ENCODE data around the gene PNMA1.

PNMA1 gene

DNA sequence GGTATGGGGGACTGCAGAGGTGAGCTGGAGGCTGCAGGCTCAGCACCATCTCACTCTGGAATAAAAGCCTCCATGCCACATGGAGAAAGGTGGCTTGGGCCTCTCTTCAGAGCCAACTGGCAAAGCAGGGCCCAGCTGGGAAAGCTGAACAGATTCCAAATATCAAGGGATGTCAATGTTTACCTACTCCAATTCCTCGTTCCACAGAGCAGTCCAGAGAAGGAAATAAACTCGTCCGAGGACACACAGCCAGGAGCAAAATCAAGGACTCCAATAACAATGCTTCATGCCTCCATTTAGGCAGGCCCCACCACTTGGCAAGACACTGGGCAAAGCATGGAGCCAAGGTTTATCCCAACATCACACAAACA is 36.3 kb upstream of the PNMA1 start:
- no peak for DNase-seq (ENCODE audit: low read depth, low spot score)

DNA sequence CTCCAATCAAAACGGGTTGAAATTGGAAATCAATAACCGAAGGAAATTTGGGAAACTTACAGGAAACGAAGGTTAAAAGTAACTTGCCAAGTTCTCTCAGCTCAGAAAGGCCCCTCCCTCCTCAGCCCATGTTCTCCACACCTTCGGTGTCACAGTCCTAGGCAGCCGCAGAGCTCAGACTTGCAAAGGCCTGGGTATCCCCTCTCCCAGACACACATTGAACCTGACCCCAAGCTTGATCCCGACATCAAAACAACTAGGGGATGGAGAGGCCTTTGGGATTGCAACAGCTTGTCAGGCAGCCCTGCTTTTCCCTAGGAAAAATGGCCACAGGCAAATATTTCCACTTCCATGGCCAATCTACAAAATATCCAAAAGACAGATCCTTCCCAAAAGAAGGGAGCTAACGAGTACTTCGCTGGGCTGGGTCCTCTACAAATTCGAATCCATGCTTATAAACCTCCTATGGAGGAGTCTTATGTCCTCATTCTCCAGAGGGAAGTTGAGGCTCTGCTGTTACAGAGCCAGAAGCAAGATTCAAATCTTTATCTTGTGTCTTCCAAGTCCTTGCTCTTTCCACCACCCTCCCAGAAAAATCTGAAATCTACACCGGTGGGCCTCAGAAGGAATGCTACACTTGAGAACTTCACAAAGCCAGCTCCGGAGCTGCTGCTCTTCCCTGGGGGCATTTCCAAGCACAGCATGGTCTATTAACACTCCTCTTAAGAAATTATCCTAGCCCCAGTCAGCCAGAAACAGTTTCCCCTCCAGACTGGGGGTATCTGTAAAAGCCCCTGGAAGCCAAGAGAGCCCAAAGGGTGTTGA is 35.7 kb upstream of the PNMA1 start:
- DNase-seq (ENCODE audit: low read depth, low spot score) = no peak

DNA sequence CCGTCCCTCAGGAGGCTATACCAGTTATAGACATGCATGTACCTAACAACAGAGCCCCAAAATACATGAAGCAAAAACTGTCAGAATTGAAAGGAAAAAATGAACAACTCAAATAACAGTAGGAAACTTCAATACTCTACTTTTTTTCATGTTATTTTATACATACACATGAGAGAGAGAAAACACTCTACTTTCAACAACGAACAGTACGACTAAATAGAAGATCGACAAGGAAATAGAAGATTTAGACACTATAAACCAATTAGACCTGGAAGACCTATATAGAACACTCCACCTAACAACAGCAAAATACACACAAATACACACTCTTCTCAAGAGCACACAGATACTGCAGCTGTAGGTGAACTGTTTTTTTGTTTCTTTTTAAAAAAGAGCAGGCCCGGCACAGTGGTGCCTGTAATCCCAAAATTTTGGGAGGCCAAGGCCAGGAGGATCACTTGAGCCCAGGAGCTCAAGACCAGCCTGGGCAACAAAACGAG is 34.7 kb upstream of the PNMA1 start:
- no peak for DNase-seq (ENCODE audit: low read depth, low spot score)

DNA sequence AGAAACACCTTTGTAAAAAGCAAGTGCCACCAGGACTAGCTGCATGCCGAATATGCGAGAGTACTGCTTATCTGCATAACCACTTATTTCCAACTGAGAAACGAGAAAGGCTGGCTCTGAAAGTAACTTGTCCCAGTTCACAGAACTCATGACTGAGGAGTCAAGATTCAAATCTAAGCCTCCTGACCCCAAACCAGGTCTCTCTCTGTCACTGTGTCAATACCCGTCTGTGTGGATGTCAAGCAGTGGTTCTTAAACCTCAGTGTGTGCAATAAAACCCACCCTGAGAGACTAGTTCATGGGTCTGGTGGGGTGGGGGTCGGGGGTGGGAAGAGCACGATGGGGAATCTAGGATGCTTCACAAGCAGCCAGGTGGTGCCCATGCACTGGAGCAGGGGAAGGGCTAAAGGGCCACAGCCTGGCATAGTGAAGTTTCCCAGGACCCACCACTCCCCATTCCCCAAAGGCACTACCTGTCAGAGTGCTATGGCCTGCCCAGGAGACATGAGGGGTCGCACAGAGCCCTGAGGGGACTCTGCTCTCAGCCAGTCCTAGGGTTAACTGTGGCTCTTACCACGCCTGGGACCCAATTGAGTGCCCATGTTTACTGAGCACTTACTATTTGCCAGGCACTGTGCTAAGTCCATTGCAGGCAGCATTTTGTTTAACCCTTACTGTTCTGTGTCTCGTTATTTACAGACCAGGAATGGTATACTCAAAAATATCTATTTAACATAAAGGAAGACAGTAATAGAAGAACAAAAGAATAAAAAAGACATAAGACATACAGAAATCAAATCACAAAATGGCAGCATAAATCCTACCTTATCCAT is 33.4 kb upstream of the PNMA1 start:
- no peak for DNase-seq (ENCODE audit: low read depth, low spot score)

DNA sequence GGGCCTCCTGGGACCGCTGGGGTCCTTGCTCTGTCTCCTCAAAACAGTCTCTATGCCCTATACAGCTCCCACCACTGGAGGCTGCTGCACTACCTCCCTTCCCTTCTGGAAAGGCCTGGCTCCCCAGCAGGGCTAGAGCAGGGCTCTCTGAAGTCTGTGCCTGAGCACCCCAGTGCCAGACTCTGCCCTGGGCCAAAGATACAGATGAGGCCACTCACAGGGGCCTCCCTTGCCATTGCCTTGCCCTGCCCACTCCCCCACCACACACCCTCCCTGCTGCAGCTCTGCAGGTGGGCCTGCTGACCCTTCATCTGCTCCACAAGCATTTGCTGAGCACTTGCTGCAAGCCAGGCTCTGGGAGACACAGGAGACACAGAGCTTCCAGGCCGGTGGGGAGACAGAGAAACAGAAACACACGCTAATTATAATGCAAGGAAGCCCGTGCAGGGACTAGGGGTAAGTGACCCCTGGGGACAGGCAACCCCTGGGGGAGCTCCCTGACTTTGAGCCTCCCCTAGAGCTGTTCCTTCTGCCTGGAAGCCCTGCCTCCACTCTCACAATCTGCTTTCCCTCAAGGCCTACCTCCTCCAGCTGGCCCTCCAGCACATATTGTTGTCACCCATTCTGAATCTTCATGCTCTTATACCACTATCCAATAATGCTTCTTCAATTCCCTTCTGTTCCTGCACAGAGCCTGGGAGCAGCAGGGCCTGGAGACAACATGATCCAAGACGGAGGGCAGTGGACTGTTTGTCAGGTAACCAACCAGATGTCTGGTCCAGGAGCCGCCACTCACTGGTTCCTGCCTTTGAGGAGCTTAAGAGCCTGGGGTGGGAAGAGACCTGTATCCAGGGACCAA is 32.6 kb upstream of the PNMA1 start:
- no peak for DNase-seq (ENCODE audit: low read depth, low spot score)

DNA sequence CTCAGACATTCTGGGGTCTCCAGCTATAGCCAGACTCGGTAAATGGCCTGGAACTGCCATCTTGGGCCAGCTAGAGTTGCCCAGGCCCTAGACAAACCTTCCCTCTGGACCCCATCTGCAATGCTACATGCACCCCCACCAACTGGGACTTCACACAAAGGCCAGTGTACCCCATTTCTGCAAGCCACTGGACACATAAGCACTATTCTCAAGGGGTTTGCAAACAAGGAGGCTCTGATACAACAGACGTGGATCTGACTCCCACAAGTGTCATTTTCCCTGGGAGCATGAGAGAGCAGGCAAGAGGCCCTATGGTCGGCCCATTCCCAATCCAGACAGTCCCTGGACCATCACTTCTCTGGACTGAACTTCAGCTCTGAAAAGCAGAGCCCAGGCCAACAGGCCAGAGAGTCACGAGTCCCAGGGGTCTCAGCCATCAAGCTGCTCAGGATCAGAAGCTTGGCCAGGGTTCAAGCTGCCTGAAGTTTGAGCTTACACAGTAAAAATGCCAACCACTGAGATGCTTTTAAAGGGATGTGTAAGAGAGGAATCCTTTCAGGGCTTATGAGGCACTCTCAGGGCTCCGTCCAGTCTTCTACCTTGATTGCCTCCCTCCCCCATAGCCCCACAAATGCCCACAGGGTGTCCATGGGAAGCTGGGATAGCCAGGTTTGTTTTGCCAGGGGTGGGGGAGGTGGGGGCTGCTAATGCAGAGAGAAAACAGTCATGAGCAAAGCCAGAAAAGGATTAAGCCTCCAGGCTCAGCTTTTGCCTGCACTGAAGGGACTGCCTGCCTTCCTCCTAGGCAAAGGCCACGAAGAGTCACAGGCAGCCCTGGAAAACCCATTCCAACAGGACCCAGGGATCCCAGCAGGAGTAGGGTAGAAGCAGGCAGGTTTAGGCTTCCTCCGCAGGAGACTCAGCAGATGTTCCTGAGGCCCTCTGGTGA is 31.7 kb upstream of the PNMA1 start:
- DNase-seq (ENCODE audit: low read depth, low spot score) = no peak

DNA sequence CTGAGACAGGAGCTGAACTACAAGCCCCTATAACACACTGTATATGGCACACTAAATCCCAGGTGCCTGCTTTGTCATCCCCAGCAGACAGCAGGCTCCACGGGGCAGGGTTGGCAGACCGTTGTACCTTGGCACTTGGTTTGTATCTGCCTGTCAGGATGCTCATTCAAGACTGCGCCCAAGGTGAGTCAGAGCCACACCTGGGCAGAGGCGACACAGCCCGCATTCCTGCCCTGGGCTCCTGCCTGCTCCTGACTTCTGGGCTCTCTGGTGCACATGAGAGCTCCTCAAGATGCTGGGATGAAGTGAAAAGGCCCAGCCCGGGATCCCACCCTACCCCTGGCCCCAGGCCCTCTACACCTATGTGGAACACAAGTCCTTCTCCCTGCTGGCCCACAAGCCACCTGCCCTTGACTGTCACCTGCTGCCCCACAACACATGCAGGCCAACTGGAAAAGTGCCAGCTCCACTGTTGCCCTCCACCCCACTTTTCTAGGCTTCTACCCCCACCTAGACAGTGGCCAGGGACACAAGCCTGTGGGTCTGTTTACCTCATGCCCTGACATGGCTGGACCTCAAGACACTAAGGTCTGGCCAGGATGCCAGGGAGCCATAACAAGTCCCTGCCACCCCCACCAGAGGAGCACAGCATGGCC is 30.8 kb upstream of the PNMA1 start:
- DNase-seq (ENCODE audit: low read depth, low spot score) = no peak

DNA sequence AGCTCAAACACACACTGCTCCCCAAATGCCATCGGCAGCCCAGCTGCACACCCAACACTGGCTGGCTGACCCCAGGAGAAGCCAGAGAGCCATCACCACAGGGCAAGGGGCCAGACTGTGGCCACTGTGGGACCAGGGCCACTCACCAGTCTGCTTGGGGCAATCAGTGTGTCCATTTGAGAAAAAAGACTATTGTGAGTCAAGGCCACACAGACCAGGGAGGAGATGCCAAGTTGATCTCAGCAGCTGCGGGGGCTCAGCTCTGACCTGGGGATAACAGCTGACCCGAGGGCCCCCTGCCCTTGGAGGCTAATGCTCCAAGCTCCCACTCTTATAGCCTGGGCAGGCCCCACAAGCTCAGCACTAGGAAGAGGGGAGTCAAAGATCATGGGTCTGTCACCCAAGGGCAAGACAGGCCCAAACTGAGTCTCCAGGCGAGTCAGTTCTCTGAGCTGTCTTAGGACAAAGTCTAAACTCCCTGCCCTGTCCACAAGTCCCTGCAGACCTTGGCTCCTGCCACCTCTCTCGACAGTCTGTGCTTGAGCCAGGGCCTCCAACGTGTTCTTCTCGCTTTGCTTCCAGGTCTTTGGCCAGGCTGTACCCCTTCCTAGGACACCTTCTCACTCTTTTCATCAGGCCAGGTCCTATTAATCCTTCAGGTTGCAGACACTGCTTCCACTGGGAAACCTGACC is 30.1 kb upstream of the PNMA1 start:
- no peak for DNase-seq (ENCODE audit: low read depth, low spot score)

DNA sequence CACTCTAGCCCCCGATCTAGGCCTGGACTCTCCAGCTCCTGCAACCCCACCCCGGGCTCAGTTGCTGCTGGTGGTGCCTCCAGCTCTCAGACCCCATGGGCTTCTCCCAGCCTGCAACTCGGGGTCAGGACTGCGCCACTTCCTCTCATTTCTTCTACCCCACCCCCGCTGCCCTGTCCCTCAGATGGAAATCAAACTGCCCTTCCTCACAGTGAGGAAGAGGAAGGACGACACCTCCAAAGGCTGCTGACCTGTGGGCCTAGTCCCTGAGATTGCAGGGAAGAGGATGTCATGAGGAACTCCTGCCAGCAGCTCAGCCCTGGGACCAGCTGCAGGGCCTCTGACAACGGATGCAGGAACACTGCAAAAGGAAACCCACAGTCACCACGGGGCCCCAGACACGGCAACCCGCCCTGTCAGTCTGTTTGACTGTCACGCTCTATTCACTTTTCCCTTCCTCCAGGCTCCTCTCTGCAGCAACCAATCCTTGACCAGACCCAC is 29.3 kb upstream of the PNMA1 start:
- no peak for DNase-seq (ENCODE audit: low read depth, low spot score)

DNA sequence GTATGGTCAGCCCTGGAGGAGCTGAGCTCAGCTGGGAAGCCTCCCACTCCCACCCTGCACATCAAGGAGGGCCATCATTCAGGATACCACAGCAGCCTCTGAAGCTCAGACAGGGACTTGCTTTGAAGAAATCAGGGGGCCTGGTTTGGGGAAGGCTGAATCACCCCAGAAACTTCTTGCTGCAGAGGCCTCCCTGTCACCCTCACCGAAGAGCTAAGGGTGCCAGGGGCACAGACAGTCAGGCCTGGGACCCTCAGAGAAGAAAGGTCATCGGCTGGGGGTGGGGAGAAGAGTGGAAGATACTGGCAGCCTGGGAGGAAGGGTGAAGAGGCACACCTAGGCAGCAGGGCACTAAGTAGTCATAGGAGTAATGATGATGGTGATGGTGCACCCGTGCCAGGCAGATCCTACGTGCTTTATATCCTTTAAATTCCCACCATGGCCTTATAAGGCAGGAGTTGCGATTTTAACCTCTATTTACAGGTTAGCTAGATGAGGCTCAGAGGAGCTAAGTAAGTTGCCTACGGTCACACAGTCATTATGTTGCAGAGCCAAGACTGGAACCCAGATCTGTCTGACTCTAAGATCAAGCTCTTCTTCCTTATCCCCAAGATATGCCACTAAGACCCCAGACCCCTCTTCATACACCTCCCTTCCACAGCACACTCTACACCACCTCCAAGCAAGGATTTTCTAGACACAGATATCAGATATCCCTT is 28.5 kb upstream of the PNMA1 start:
- no peak for DNase-seq (ENCODE audit: low read depth, low spot score)

DNA sequence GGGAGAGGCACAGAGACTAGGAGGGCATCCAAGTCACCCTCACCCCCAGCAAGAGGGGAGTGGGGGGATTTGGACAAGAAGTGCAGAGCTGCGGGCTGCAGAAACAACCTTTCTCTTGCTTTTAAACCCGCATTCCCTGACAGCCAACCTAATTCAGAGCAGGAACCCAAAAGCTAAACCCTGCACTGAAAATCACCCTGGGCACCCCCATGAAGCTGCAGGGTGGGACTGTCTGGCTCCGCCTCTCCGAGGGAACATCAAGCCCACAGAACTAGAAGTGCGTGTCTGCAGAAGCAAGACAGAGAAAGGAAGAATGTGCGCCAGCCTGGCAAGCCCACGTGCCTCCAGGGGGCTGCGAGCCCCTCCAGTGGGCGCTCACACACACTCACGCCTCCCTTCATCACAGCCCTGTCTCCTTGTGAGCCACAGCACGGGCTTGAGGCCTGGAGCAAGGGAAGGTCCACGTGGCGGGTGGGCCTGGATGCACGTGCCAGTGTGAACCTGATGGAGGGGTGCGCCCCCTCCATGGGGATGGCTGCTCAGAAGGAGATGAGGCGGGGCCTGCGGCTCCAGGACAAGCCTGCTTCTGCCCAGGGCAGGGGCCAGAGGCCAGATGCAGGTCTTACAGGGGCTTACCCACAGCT is 27.8 kb upstream of the PNMA1 start:
- DNase-seq (ENCODE audit: low read depth, low spot score) = no peak

DNA sequence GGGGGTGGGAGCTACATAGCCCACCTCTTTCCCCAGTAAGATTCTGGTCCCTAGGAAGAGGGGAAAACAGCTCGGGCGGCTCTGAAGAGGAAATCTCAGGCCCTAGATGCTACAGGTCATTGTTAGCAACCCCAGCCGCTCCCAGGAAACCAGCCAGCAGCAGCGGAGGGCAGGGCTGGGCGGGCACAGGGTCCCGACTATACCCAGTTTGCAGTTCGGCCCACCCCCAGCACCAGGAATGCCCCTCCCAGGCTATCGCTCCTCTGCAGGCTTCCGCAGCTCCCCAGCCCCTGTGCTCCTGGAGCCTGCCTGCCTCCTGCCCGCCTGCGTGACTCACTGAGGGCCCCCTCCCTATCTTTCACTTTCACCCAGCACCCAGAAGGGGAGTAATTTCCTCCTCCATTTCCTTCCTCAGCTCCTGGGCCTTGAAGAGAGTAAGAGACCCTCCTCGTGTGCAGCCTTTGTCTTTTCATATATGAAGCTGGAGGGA is 27.2 kb upstream of the PNMA1 start:
- DNase-seq (ENCODE audit: low read depth, low spot score) = no peak

DNA sequence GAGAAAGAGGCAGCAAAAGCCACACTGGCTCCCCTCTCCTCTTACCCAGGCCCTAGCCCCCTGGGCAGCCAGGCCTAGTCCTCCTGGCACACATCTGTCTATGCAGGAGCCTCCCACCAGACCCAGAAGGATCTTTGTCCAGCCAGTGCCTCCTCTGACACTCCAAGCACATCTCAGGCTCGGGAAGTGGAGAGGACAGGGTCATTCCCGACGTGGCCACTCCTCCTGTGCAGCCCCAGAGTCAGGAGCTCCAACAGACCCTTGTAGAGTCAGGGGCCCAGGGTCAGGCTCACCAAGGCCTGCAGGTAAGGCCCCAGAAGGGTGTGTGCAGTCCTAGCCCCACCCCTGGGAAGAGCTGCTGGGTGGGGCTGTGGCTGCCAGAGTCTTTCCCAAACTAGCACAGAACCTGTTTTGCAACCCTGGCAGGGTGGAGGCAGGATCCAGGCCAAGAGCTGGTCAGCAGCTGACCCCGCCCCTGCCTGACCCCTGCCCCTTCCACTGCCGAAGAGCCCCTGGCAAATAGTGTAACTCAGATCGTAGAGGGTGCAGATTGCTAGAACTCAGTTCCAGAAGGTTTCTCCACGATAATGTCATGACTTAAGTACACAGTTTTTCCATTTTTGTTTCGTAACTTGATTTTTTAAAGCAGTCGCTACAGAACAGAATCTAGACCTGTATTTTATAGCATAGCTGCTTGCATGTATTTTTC is 26.6 kb upstream of the PNMA1 start:
- no peak for DNase-seq (ENCODE audit: low read depth, low spot score)

DNA sequence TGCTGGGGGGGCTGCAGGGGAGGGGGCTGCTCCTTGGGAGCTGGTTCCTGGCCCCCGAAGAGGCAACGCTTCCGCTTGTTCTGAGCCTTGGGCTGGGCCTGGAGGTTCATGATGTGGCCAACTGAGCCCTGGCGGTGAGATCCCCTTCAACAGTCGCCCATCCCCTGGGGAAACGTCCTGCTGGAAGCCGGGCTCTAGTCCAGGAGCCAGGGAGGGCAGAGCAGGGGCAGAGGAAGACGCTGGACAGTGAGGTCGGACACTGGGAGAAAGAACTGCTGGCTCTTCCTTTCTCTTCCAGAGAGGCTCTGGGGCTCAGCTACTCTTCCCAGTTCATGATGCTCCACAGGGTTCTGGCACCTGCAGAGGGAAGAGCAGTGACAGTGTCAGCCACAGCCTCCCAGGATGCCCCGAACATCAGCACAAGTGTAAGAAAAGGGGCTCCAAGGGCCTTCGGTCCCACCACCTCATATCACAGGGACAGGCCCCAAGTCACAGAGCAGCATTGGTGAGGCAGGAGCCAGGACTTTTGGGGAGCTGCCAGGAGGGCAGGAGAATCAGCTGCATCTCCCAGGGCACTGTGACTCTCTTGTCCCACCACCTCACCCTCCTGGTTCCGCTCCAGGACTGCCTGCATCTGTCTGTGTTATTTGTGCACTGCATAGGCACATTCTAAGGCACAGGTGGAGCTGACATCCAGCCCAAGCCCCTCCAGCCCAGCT is 25.9 kb upstream of the PNMA1 start:
- DNase-seq (ENCODE audit: low read depth, low spot score) = no peak

DNA sequence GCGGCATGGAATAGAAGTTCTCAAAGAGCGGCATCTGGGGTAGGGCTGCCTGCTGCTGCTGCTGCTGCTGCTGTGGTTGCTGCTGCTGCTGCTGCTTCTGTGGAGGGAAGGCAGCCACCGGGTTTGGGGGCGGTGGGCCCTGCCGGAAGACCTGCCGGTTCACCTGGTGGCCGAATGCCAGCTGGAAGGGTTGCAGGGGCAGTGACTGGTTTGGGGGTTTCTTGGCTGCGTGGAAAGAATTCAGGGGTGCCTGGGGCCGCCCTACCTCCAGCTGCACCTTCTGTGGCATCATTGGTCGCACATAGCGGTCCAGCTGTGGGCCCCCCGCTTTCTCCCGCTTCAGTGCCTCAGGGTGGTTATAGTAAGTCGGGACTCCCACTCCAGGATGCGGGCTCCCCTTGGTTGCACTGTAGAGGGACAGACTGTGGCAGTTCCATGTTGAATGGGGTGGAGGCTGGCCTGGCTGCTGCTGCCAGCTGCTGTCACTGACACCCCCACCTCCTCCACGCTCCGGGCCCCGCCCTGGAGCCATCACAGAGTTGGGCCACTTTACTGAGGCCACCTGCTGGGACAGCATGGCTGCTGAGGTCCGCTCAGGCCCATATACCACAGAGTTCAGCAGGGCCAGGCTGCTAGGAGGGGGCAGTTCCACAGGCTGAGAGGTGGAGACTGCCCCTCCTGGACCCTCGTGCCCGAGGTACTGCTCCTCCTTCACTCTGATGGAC is 25.2 kb upstream of the PNMA1 start:
- DNase-seq (ENCODE audit: low read depth, low spot score) = no peak

DNA sequence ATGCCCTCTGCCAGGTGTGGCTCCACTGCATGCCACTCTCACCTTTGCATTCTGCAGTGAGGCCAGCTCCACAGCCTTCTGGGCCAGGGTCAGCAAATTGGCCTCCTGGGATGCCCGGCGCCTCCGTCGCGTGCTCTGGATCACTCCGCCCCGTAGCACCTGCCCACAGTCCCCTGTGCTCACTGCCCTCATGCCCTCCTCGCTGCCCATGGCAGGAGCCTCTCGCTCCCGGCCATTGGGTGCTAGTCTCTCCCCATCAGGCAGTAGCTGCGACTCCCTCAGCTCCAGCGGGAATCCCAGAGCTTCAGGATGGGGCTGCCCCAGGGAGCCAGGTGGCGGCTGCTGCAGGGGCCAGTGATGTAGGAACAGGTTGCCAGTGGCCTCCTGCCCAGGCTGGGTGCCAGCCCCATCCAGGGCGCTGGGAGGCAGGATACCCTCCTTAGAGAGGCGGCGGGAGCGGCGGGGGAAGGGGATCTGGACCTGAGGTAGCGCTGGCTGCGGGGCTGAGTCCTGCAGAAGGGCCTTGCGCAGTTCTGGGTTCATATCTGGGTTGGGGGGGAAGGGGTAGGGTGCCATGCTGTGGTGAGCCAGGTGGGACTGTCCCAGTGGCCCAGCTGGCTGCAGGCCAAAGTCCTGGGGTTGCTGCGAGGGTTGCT is 24.5 kb upstream of the PNMA1 start:
- DNase-seq (ENCODE audit: low read depth, low spot score) = no peak

Data from smooth muscle cell of the brain vasculature (primary cell).